HG02642 (cell line): Measurements from ENCODE around the gene RPS6KA2.
"Not testable (repeated sequence)": the region's sequence is repeated elsewhere in the genome, so short reads cannot be mapped to it uniquely, and the experiment has no call there.

ENCODE experiments used
- ATAC-seq: cut with Tn5 transposase; IDR thresholded peaks from one replicate; pipeline ENCODE4 v1.9.1; 2021; ENCODE audit warnings: mild to moderate bottlenecking; ENCODE audit not compliant: unreplicated experiment, poor library complexity

Gene RPS6KA2

DNA sequence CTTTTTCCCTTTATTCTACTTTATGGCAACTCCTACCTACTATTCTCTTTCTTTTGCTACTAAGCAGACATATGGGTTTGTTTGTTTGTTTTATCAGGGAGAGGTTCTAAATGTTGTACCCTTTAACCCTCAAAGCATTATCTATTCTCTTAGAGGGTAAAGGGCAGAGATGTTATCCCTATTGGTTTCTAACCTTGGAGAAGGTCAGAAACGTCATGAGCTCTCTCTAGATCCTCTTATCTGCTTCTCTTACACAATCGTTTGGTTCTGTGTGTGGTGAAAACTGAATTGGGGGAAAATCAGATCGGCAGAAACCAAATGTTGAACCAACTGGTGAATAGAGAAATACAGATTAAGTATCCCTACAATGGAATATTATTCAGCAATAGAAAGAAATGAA lies 237.9 kb downstream of the RPS6KA2 start:
- no peak for ATAC-seq

DNA sequence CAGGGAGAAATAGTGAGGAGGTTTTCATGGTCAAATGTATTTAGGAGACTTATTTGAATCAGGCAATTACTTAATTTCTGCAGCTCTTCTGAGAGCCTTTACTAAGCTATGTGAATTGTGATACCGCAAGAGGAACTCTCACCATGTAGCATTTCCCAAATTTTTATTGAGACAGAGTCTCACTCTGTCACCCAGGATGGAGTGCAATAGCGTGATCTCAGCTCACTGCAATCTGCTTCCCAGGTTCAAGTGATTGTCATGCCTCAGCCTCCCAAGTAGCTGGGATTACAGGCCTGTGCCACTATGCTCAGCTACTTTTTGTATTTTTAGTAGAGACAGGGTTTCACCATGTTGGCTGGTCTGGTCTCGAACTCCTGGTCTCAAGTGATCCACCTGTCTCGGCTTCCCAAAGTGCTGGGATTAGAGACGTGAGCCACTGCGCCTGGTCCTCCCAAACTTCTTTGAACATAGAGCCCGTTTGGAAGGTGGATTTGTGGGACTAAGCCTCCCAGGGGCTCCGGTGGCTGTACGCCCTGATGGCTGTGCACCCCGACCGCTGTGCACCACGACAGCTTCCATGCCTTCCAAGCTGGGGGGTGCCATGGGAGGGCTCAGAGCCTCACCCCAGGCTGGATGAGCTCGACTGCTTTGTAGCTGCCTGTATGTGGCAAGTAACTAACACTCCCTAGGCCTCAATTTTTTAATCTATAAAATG lies 238.6 kb downstream of the RPS6KA2 start:
- no peak for ATAC-seq

DNA sequence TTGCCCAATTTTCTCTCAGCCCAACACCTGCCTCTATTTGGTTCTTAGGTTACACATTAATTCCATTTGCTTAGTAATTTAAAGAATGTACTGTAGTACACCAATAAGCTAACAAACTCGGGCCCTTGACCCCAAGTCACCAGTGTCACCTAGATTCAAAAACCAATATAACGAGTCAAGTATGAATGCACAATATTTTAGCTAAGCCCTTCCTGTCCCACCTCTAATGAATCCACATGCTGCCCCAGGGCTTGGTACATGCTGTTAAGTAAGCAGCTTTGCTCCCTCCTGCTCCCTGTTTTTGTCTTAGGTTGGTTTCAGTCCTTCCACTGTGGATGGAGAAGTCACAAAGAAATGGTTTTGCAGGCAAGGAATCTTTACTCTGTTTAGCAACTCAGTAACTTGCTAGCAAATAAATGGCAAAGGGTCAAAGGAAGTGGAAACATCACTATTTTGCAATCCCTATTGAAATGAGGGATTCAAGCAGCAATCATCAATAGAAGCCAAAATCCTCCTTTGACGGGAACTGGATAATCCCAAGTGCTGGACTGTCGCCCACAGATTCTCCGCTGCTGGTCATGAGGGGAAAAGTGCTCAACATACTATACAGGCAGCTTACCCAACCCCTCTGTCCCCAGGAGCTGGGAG lies 239.3 kb downstream of the RPS6KA2 start:
- ATAC-seq, result no peak

DNA sequence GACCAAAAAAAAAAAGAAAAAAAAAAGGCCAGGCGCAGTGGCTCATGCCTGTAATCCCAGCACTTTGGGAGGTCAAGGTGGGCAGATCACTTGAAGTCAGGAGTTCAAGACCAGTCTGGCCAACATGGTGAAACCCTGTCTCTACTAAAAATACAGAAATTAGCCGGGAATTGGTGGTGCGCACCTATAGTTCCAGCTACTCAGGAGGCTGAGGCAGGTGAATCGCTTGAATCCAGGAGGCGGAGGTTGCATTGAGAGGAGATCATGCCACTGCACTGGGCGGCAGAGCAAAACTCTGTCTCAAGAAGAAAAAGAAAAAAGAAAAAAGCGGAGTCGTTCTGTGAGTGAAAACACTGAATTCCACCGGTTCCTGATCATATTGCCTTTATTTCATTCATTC lies 240.0 kb downstream of the RPS6KA2 start:
- ATAC-seq, result not testable (repeated sequence)

DNA sequence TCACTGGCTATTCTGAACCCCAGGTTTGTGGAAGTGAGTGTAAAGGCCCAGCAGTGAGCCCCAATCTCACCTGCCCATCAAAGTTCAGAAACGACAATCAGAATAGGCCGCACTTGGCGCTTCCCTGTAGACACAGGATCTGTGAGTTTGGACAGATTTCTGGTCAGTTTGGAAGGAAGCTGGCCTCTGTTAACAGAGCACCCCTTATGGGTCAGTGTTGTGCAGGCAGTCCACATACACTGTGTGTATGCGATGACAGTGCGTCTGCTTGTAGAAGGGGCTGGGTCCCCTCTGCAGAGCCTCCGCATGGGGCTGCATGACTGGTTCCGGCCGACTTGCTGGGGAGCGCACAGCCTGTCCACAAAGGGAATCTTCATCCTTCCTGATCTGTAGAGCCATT lies 240.9 kb downstream of the RPS6KA2 start:
- ATAC-seq, result no peak

DNA sequence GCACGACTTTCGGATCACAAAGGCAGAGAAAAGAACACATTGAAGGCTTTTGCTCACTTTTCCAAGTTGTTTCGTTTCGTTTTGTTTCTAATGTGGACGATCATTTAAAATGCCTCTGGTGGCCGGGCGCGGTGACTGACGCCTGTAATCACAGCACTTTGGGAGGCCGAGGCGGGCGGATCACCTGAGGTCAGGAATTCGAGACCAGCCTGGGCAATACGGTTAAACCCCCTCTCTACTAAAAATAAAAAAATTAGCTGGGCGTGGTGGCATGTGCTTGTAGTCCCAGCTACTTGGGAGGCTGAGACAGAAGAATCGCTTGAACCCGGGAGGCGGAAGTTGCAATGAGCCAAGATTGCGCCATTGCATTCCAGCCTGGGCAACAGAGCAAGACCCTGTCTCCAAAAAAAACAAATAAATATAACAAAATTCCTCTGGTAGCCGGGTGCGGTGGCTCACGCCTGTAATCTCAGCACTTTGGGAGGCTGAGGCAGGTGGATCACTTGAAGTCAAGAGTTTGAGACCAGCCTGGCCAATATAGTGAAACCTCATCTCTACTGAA lies 243.2 kb downstream of the RPS6KA2 start:
- ATAC-seq, result not testable (repeated sequence)

DNA sequence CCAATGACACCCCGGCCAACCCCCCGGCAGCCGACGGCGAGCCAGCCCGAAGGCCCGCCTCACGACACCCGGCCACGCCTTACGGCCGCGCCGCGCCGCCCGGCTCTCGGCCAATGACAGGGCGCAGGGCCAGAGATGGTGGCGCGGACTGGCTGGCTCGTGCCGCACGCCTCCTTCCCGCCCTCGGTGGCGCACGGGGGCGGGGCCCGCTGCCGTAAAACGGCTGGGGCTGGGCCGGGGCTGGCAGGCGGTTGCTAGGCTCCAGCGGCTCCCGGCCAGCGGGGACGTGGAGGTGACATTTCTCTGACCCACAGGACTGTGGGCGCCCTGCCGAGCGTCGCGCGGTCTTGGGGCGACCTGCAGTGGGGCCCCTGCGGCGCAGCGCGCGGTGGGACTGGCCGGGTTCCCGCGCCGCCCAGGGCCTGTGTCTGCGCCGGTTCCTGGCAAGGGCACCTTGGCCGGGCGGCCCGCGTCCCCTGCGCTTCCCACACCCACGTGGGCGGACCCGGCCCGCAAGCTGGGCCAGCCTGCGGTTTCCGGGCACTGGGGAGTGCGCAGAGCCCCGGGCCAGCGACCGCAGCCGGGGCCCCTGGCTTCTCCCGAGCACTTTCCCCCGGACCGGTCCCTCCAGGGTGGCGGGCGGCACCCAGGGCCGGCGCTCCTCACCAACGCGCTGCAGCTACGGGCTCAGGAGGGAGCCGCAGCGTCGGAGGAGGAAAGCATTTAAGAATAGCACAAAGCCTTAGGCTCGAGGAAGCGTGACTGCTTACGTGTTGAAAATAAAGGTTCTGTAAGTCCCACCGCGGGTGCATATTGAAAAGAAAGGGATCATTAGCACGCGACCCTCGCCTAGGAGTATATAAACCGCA lies 243.9 kb downstream of the RPS6KA2 start, which contains the start of gene MPC1:
MPC1 (minus strand) TSS at position 8 of the 869 bp plus-strand sequence. CDS start 64 bp downstream, outside the sequence.
- peak; percentile 89 for ATAC-seq

DNA sequence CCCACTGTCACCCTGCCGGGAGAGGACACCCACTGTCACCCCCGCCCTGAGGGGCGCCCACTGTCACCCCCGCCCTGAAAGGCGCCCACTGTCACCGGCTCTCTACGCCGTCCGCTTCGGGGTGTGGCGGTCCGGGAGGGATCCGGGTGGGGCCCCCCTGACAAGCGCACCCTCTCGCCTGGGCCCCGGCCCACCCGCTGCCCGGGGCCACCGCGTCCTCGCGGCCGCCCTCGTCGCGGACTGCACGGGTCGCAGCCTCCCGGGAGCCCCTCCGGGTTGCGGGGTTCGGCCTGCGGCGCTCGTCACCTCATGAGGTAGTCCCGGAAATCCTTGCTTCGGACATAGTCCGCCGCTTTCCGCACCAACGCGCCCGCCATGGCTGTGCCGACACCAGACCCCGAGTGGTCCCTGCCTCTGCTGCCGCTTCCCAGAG lies 244.5 kb downstream of the RPS6KA2 start:
- ATAC-seq, result no peak

DNA sequence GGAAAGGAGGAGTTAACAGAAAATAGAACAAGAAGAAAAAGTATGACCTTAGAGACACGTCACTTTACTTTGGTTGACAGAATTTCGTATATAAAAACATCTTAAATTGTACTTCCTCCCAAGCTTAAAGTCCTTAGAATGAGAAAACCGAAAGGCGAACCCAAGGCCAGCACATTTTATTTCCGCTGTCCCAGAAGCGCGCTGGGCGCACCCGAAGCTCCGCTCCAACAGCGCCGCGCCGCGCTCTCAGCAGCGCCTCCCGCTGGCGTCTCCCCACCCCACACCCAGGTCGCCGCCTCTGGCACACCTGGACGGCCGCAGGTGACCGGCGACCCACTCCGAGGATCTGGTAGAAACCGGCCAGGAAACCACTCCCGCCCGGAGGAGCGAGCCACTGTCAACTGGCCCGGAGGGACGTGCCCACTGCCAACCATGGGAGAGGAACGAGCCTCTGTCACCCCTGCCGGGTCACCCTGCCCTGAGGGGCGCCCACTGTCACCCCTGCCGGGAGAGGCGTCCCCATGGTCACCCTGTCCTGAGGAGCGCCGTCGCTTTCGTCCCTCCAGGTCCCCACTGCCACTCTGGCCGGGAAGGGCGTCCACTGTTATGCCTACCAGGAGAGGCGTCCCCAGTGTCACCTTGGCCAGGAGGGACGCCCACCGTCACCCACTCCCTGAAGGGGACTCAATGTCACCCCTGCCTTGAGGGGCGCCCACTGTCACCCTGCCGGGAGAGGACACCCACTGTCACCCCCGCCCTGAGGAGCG lies 245.1 kb downstream of the RPS6KA2 start:
- peak; percentile 48 for ATAC-seq

DNA sequence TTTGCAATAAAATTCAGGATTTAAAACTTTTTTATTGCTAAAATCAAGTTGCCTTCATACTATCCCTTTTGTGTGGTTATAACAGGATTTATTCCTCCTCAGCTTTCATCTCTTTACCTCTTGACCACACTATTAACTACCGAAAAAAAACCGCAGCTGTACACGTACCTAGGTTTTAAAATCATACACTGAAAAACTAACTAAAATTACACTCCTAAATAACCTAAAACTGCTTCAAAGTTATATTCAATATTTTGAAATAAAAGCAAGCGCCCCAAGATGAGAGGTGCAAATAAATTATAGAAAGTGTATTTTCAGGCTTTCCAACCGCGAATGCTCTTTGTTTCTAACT lies 245.7 kb downstream of the RPS6KA2 start:
- no peak for ATAC-seq

DNA sequence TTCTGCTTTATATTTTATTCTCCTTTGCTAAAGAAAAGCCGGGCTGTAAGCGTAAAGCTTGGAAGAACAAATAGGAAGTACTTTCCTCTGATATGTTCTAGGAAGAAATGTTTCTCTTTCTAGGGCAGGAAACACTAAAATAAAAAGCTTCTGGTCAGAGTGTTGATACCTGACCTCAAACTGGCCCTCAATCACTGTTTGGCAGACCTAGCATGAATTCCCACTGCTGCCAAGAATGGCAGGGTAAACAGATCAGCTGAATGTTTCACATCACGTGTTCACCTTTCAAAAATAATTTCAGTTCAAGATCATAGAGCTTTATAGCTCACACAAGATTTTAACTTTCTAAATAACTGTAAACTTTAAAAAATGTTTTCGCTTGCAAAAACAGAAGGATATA lies 247.3 kb downstream of the RPS6KA2 start:
- no peak for ATAC-seq

DNA sequence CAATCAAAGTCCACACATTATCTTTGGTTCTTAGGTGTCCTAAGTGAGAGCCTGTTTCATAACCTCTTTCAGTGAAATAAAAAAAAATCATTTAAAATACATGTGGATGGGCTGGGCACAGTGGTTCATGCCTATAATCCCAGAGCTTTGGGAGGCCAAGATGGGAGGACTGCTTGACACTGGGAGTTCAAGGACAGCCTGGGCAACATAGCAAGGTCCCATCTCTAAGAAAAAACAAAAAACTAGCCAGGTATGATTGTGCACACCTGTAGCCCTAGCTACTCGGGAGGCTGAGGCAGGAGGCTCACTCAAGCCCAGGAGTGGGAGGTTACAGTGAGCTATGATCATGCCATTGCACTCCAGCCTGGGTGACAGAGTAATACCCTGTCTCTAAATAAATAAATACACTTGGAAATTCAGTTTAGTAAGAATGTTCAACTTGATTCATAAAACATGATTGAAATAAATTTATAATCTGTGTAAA lies 247.9 kb downstream of the RPS6KA2 start:
- ATAC-seq, result no peak

DNA sequence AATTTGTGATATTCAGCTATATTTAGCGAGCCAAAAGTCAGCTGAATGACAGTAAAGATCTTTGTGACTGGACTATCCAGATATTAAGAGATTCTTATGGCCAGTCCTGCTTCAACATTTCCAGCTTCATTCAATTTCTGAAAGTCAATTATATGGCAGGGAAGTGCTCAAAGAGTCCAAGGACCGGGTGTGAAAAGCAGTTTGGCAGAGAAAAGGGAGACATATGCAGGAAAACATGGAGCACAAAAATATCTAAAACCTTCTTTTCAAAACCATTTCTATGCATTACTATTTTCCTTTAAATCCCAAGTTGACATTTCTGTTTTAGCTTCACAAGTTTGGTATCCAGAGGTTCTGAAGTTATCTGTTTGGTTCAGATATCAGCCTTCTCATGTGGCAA lies 249.3 kb downstream of the RPS6KA2 start:
- ATAC-seq, result no peak

DNA sequence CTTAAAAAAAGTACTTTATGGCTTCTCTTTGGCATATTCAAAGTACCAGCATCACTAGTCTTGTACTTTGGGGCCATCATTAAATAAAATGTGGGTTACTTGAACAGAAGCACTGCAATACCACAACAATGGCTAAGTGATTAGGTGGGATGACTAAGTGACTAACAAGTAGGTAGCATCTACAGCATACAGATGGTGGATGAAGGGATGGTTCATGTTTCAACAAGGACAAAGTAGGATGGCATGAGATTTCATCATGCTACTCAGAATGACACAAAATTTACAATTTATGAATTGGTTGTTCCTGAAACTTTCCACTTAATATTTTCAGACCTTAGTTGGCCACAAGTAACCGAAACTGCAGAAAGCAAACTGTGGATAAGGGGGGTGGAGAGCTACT lies 252.0 kb downstream of the RPS6KA2 start:
- ATAC-seq, result no peak

DNA sequence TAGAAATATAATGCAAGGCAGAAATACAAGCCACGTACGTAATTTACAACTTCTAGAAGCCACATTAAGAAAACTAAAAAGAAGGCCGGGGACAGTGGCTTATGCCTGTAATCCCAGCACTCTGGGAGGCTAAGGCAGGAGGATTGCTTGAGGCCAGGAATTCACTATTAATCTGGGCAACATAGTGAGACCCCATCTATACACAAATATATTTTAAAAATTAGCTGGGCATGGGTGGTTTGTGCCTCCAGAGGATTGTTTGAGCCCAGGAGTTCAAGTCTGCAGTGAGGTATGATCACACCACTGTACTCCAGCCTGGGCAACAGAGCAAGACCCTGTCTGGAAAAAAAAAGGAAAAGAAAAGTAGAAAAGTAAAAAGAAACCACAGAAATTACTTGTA lies 256.6 kb downstream of the RPS6KA2 start:
- ATAC-seq, result no peak

DNA sequence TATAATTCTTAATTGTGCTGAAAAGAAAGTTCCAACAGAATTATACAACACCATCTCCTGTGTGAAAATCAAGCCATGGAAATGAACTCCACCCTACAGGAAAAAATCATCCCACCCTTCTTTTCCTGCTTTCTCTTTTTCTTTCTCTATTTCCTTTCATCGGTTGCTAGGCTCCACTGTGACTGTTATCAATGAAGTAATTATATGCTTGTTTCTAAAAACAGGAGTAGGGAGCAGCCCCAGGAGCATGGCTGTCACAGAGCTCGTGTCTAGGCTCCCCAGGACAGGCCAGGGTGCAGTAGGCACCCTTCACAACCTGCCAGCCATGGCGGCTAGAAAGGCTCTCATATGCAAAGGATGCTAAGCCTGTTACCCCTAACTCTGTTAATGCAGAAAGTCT lies 257.3 kb downstream of the RPS6KA2 start:
- no peak for ATAC-seq

DNA sequence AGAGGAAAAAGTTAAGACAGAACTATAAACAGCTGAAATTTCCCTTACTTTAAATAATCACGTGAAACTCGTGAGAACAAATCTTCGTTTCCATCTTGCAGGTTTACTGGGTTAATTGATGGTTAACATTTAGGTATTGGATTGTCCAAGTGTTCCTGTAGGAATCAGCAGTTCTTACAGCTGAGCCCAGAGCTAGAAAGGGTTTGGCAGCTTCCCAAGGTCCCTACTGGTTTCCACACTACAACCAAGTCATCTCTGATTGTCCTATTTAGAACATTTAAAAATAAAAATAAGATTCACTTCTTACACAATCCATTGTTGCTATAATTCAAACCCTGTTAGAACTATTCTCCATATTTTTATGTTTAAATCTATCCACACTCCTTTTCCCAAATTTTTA lies 260.1 kb downstream of the RPS6KA2 start:
- no peak for ATAC-seq

DNA sequence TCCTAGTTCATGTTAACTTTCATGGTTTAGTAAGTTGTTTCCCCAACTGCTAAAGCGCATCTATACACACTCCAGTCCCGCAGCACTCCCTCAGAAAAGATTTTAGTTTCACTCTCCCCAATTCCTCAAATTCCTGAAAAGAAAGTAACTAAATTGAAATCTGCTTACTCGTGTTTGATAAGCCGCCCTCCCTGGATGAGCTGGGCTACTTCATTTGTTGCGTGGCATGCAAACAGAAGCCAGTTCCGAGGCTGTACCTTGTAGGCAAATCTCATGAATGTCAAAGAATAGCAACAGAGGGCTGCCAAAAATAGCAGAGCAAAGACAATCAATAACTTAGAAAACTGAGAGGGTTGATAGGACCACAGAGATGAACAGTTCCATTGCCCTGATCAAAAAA lies 261.2 kb downstream of the RPS6KA2 start:
- ATAC-seq, result no peak

DNA sequence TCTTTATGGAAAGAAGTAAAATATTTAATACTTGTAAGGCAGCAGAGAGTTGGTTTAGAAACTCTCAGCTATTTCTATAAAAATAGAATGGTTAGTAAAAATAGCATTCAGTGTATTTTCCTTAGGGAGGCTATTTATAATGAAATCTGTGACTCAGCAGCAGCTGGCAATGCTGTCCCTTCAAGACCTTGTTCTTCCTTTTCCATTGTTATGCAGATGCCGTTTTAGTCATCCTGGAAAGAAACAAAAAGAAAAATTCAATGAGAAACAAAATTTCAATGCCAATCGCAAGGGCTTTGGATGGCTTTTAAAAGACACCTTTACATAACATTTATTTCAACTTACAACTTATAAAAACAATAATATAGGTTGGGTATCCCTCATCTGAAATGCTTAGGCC lies 261.8 kb downstream of the RPS6KA2 start:
- no peak for ATAC-seq

DNA sequence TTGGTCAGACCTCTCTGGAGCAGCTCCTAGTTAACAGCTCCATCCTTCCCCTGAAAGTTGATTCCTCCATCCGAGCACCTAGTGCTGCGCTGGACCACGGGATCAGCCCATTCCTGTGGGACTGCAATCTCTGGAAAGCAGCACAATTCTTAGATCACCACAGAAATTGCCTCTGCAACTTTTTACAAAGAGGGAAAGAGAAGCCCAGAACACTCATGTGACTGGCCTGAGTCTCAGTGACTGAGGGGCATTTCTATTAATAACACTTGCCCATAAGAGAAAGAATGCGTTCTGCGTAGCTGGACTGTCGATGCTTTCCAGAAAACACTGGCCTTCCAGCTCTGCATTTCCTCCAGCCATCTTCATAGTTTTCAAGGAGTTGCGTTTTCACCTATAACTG lies 262.6 kb downstream of the RPS6KA2 start:
- ATAC-seq, result no peak
